Duodenal mucosa (tissue), 2 donors: ENCODE data around the gene CREB1.

Experiments used
- H3K27ac ChIP-seq: one replicate; pipeline ENCODE4 v1.7.0; 2013; ENCODE audit warnings: low read depth, low read length
- H3K27me3 ChIP-seq, 2 donors: one replicate each; pipeline ENCODE4 v1.7.0; 2013; ENCODE audit warnings: low read length in 2 of 2, control low read depth in 1 of 2; ENCODE audit not compliant: insufficient read depth in 2 of 2, control insufficient read depth in 1 of 2
- H3K36me3 ChIP-seq, 2 donors: one replicate each; pipeline ENCODE4 v1.7.0; 2013; ENCODE audit warnings: low read length in 2 of 2, control low read depth in 1 of 2; ENCODE audit not compliant: insufficient read depth in 2 of 2, control insufficient read depth in 1 of 2
- H3K4me1 ChIP-seq, 2 donors: one replicate each; pipeline ENCODE4 v1.7.0; 2013; ENCODE audit warnings: low read length in 2 of 2, control low read depth in 1 of 2; ENCODE audit not compliant: insufficient read depth in 2 of 2, control insufficient read depth in 1 of 2
- H3K4me3 ChIP-seq, 2 donors: one replicate each; pipeline ENCODE4 v1.7.0; 2013; ENCODE audit warnings: low read length in 2 of 2, low read depth in 1 of 2
- H3K9ac ChIP-seq, 2 donors: one replicate each; pipeline ENCODE4 v1.7.0; 2013; ENCODE audit warnings: low read length in 2 of 2, low read depth in 1 of 2
- H3K9me3 ChIP-seq, 2 donors: one replicate each; pipeline ENCODE4 v1.7.0; 2013; ENCODE audit warnings: low read length in 2 of 2, control low read depth in 1 of 2; ENCODE audit not compliant: control insufficient read depth in 1 of 2

Gene CREB1

GRCh38 chr2:207534417-207534816, 4.7 kb downstream of the CREB1 start:
- H3K36me3 ChIP-seq: no peaks in the 10 kb centered on the region
- peaks cover 20 to 40% of the 10 kb centered on the region in 2 donors for H3K4me1 ChIP-seq
- no peak overlapping the region for H3K27ac ChIP-seq

GRCh38 chr2:207539470-207539869, 9.7 kb downstream of the CREB1 start:
- Histone ChIP-seq H3K9ac (no peak overlapping the region), H3K4me3 (no peak overlapping the region), H3K9me3 (no peaks in the 10 kb centered on the region), H3K27ac (no peak overlapping the region), H3K4me1 (peaks cover 0 to 26% of the 10 kb centered on the region in 2 donors), H3K36me3 (no peaks in the 10 kb centered on the region), H3K27me3 (no peaks in the 10 kb centered on the region)

More at GRCh38 chr2:207534417-207534816, 4.7 kb downstream of the CREB1 start:
- Histone ChIP-seq H3K4me3 (no peak overlapping the region), H3K27me3 (no peaks in the 10 kb centered on the region), H3K9me3 (no peaks in the 10 kb centered on the region), H3K9ac (no peak overlapping the region)

- Histone ChIP-seq H3K4me3 (no peak overlapping the region), H3K4me1 (peaks cover 0 to 21% of the 10 kb centered on the region in 2 donors), H3K9ac (no peak overlapping the region)
Observed at GRCh38 chr2:207540431-207540830, 10.7 kb downstream of the CREB1 start.

GRCh38 chr2:207541933-207542332, 12.2 kb downstream of the CREB1 start:
- H3K4me3 ChIP-seq: no peak overlapping the region
- no peaks in the 10 kb centered on the region for H3K36me3 ChIP-seq
- no peak overlapping the region for H3K27ac ChIP-seq
- no peaks in the 10 kb centered on the region for H3K9me3 ChIP-seq
- no peak overlapping the region for H3K9ac ChIP-seq
- H3K4me1 ChIP-seq: peaks cover 0 to 21% of the 10 kb centered on the region in 2 donors
- no peaks in the 10 kb centered on the region for H3K27me3 ChIP-seq

More at GRCh38 chr2:207540431-207540830, 10.7 kb downstream of the CREB1 start:
- no peak overlapping the region for H3K27ac ChIP-seq
- H3K36me3 ChIP-seq: no peaks in the 10 kb centered on the region
- H3K27me3 ChIP-seq: no peaks in the 10 kb centered on the region
- no peaks in the 10 kb centered on the region for H3K9me3 ChIP-seq

- peaks cover 0 to 13% of the 10 kb centered on the region in 2 donors for H3K4me1 ChIP-seq
- no peaks in the 10 kb centered on the region for H3K9me3 ChIP-seq
- no peak overlapping the region for H3K9ac ChIP-seq
- no peaks in the 10 kb centered on the region for H3K27me3 ChIP-seq
- H3K27ac ChIP-seq: no peak overlapping the region
- H3K4me3 ChIP-seq: no peak overlapping the region
- no peaks in the 10 kb centered on the region for H3K36me3 ChIP-seq
Observed at GRCh38 chr2:207543272-207543671, 13.5 kb downstream of the CREB1 start.

GRCh38 chr2:207546822-207547221, 17.1 kb downstream of the CREB1 start:
- Histone ChIP-seq H3K9me3 (no peaks in the 10 kb centered on the region), H3K27me3 (no peaks in the 10 kb centered on the region), H3K27ac (no peak overlapping the region), H3K4me1 (peaks cover 10 to 21% of the 10 kb centered on the region in 2 donors), H3K36me3 (no peaks in the 10 kb centered on the region), H3K4me3 (no peak overlapping the region), H3K9ac (no peak overlapping the region)

- Histone ChIP-seq H3K4me3 (no peak overlapping the region), H3K4me1 (peaks cover 10 to 18% of the 10 kb centered on the region in 2 donors), H3K27ac (no peak overlapping the region), H3K27me3 (no peaks in the 10 kb centered on the region), H3K9ac (no peak overlapping the region), H3K9me3 (no peaks in the 10 kb centered on the region), H3K36me3 (no peaks in the 10 kb centered on the region)
Observed at GRCh38 chr2:207549145-207549544, 19.4 kb downstream of the CREB1 start.

GRCh38 chr2:207558079-207558491, 28.3 kb downstream of the CREB1 start:
- Histone ChIP-seq H3K27ac (no peak overlapping the region), H3K36me3 (peaks cover 16 to 25% of the 10 kb centered on the region in 2 donors), H3K27me3 (no peaks in the 10 kb centered on the region), H3K4me3 (no peak overlapping the region), H3K9me3 (no peaks in the 10 kb centered on the region), H3K4me1 (no peaks in the 10 kb centered on the region), H3K9ac (no peak overlapping the region)

GRCh38 chr2:207561386-207562080, 31.8 kb downstream of the CREB1 start:
- Histone ChIP-seq H3K27me3 (no peaks in the 10 kb centered on the region), H3K9me3 (no peaks in the 10 kb centered on the region), H3K4me1 (no peaks in the 10 kb centered on the region), H3K27ac (no peak overlapping the region), H3K36me3 (peaks cover 17 to 19% of the 10 kb centered on the region in 2 donors), H3K9ac (no peak overlapping the region), H3K4me3 (no peak overlapping the region)

- no peaks in the 10 kb centered on the region for H3K9me3 ChIP-seq
- peaks cover 18 to 30% of the 10 kb centered on the region in 2 donors for H3K36me3 ChIP-seq
- H3K4me3 ChIP-seq: no peak overlapping the region
- no peak overlapping the region for H3K27ac ChIP-seq
- no peak overlapping the region for H3K9ac ChIP-seq
- no peaks in the 10 kb centered on the region for H3K4me1 ChIP-seq
- no peaks in the 10 kb centered on the region for H3K27me3 ChIP-seq
Observed at GRCh38 chr2:207565736-207566500, 36.2 kb downstream of the CREB1 start.
